Left lung (tissue), 10 donors: ENCODE results near the gene SEC24D. TPM values are rescaled to one million over a fixed set of nuclear protein-coding genes. Genes with fewer than 3 reads are reported as not detected.
A peak's percentile ranks its signal among the peaks of the same experiment; 100 is the strongest.

Experiments used
- ATAC-seq: fragments of 200-7000 bp; cut with Tn5 transposase; one replicate; pipeline ENCODE4 v1.9.1; 2020; ENCODE audit warnings: moderate library complexity
- DNase-seq, 4 donors: peaks; one replicate each; pipeline ENCODE4 v3.0.0-alpha.2; 2013 to 2020
- H3K27ac ChIP-seq, 2 donors: fragments of 200-600 bp; sonication (generic) in 1 of 2; one replicate each; pipeline versions ENCODE4 v1.5.0 to v1.8.0; 2020 to 2021
- H3K27me3 ChIP-seq, 2 donors: fragments of 200-600 bp; sonication (generic) in 1 of 2; one replicate each; pipeline versions ENCODE4 v1.5.0 to v1.8.0; 2020 to 2021
- H3K36me3 ChIP-seq, 2 donors: fragments of 200-600 bp; sonication (generic) in 1 of 2; one replicate each; pipeline versions ENCODE4 v1.5.0 to v1.8.0; 2020 to 2021
- H3K4me1 ChIP-seq, 2 donors: fragments of 200-600 bp; one replicate each; pipeline ENCODE4 v1.8.0; 2021
- H3K4me3 ChIP-seq, 2 donors: fragments of 200-600 bp; sonication (generic) in 1 of 2; one replicate each; pipeline versions ENCODE4 v1.5.0 to v1.8.0; 2020 to 2021; ENCODE audit warnings: mild to moderate bottlenecking in 1 of 2
- H3K9me3 ChIP-seq, 2 donors: fragments of 200-600 bp; sonication (generic) in 1 of 2; one replicate each; pipeline versions ENCODE4 v1.5.0 to v1.8.0; 2020 to 2021
- CTCF ChIP-seq, 2 donors: fragments of 200-600 bp; sonication (generic) in 1 of 2; IDR thresholded peaks; one replicate each; pipeline versions ENCODE4 v1.5.0 to v1.8.0; 2021; ENCODE audit warnings: antibody characterized with exemption in 2 of 2
- intact Hi-C, 2 donors: fragments of 100-400 bp; cut with DNase I; formaldehyde crosslinking; loops; one replicate each; pipeline versions ENCODE4 v1.11.2 to v1.14.2; 2022
- polyA plus RNA-seq, 6 donors: library from polyadenylated mRNA; unstranded; fragments of 120-200 nt; gene quantifications; one replicate each; pipeline ENCODE4 v1.2.1, GENCODE V29; 2013; ENCODE audit not compliant: insufficient read length in 6 of 6
- total RNA-seq, 2 donors: library from RNA; stranded (reverse); fragmentation: NEBNext Ultra II Directional; extraction: Animal tissue kit (Norgen Biotek cat#: 25700); gene quantifications; one replicate each; pipeline ENCODE4 v1.2.1, GENCODE V29; 2021
- donor health status: DM: no; HTN: yes; CAD: no.
- donor health status: DM: no; HTN: no; CAD: no.

Gene SEC24D
- total and polyA plus RNA-seq, 8 donors, result 40.7 to 99.4 (median 50.4) TPM

GRCh38 chr4:118814058-118814457 is 21.9 kb downstream of the SEC24D start:
- Histone ChIP-seq H3K27me3 (no peaks in the 10 kb centered on the region), H3K36me3 (peaks cover 3 to 87% of the 10 kb centered on the region in 2 donors), H3K27ac (no peak overlapping the region), H3K9me3 (no peaks in the 10 kb centered on the region), H3K4me3 (no peak overlapping the region), H3K4me1 (peaks cover 4 to 6% of the 10 kb centered on the region in 2 donors)
- ATAC-seq, result peak; percentile 52
- TF ChIP-seq CTCF (IDR thresholded peaks at IDR 0.05), result no peak
- peak in 1 of 4 donors; percentile 30 for DNase-seq
- intact Hi-C loops, result no loop called here

- DNase-seq (no peak), ATAC-seq (no peak)
- Histone ChIP-seq H3K9me3 (no peaks in the 10 kb centered on the region), H3K4me1 (peaks cover 4 to 6% of the 10 kb centered on the region in 2 donors), H3K4me3 (no peak overlapping the region), H3K27ac (no peak overlapping the region), H3K36me3 (peaks cover 3 to 92% of the 10 kb centered on the region in 2 donors), H3K27me3 (no peaks in the 10 kb centered on the region)
- TF ChIP-seq CTCF (IDR thresholded peaks at IDR 0.05), result no peak
- intact Hi-C loops, result no loop called here
These were observed 22.4 kb downstream of the SEC24D start for GRCh38 chr4:118813561-118813960.

GRCh38 chr4:118811832-118812231 is 24.1 kb downstream of the SEC24D start:
- ATAC-seq (no peak), DNase-seq (no peak)
- no peak overlapping the region for H3K4me3 ChIP-seq
- TF ChIP-seq CTCF (IDR thresholded peaks at IDR 0.05), result no peak
- no peaks in the 10 kb centered on the region for H3K27me3 ChIP-seq
- intact Hi-C loops, result no loop called here
- H3K27ac ChIP-seq, result peak overlapping the region in 1 of 2 donors; percentile 60
- H3K4me1 ChIP-seq, result peaks cover 4 to 6% of the 10 kb centered on the region in 2 donors
- peaks cover 3 to 98% of the 10 kb centered on the region in 2 donors for H3K36me3 ChIP-seq
- no peaks in the 10 kb centered on the region for H3K9me3 ChIP-seq

- Histone ChIP-seq H3K9me3 (no peaks in the 10 kb centered on the region), H3K4me1 (peaks cover 4 to 6% of the 10 kb centered on the region in 2 donors), H3K27me3 (no peaks in the 10 kb centered on the region), H3K36me3 (peaks cover 3 to 98% of the 10 kb centered on the region in 2 donors), H3K4me3 (no peak overlapping the region), H3K27ac (peak overlapping the region in 1 of 2 donors; percentile 60)
- DNase-seq, result peak in 1 of 4 donors; percentile 30
- intact Hi-C loops, result no loop called here
- no peak for TF ChIP-seq CTCF (IDR thresholded peaks at IDR 0.05)
- ATAC-seq, result peak; percentile 56
These were observed 24.7 kb downstream of the SEC24D start for GRCh38 chr4:118810991-118811764.

- Histone ChIP-seq H3K4me3 (no peak overlapping the region), H3K4me1 (peaks cover 4 to 7% of the 10 kb centered on the region in 2 donors), H3K27ac (no peak overlapping the region), H3K27me3 (no peaks in the 10 kb centered on the region), H3K36me3 (peaks cover 0 to 98% of the 10 kb centered on the region in 2 donors), H3K9me3 (no peaks in the 10 kb centered on the region)
- no peak for DNase-seq
- ATAC-seq, result no peak
- TF ChIP-seq CTCF (IDR thresholded peaks at IDR 0.05), result no peak
- intact Hi-C loops, result no loop called here
These were observed 28.3 kb downstream of the SEC24D start for GRCh38 chr4:118807659-118808058.
